ENCODE data around the gene OSBPL10. TPM values are rescaled to one million over a fixed set of nuclear protein-coding genes. Genes with fewer than 3 reads are reported as not detected.
A peak's percentile ranks its signal among the peaks of the same experiment; 100 is the strongest.

Gene OSBPL10
- total and polyA plus RNA-seq, 2 donors: 58.0 to 62.4 TPM

- no peak for DNase-seq (ENCODE audit: extremely low spot score)
- no peak overlapping the region for H3K4me3 ChIP-seq (ENCODE audit: low read depth, low read length)
- H3K4me1 ChIP-seq (ENCODE audit: insufficient read depth): peaks cover 4% of the 10 kb centered on the region
- H3K27ac ChIP-seq (ENCODE audit: low read depth): no peak overlapping the region
- H3K36me3 ChIP-seq (ENCODE audit: insufficient read depth): no peaks in the 10 kb centered on the region
Observed at GRCh38 chr3:31943041-31943440, 38.0 kb downstream of the OSBPL10 start.

- 93% methylated on average over 2 of the region's 2 CpGs for WGBS
- no peak overlapping the region for H3K27ac ChIP-seq (ENCODE audit: low read depth)
- H3K4me1 ChIP-seq (ENCODE audit: insufficient read depth): peaks cover 4% of the 10 kb centered on the region
- no peak for DNase-seq (ENCODE audit: extremely low spot score)
- no peaks in the 10 kb centered on the region for H3K36me3 ChIP-seq (ENCODE audit: insufficient read depth)
- no peak overlapping the region for H3K4me3 ChIP-seq (ENCODE audit: low read depth, low read length)
Observed at GRCh38 chr3:31942446-31942845, 38.6 kb downstream of the OSBPL10 start.

- Histone ChIP-seq H3K4me3 (ENCODE audit: low read depth, low read length) (no peak overlapping the region), H3K36me3 (ENCODE audit: insufficient read depth) (no peaks in the 10 kb centered on the region), H3K27ac (ENCODE audit: low read depth) (no peak overlapping the region), H3K4me1 (ENCODE audit: insufficient read depth) (peaks cover 3% of the 10 kb centered on the region)
- 95% methylated on average over 4 of the region's 4 CpGs for WGBS
- DNase-seq (ENCODE audit: extremely low spot score): no peak
Observed at GRCh38 chr3:31937225-31937624, 43.8 kb downstream of the OSBPL10 start.

- no peak overlapping the region for H3K27ac ChIP-seq (ENCODE audit: low read depth)
- H3K4me3 ChIP-seq (ENCODE audit: low read depth, low read length): no peak overlapping the region
- no peaks in the 10 kb centered on the region for H3K36me3 ChIP-seq (ENCODE audit: insufficient read depth)
- 6% methylated on average over 1 of the region's 1 CpG for WGBS
- peaks cover 3% of the 10 kb centered on the region for H3K4me1 ChIP-seq (ENCODE audit: insufficient read depth)
- DNase-seq (ENCODE audit: extremely low spot score): no peak
Observed at GRCh38 chr3:31936420-31937060, 44.5 kb downstream of the OSBPL10 start.

GRCh38 chr3:31934866-31935265, 46.2 kb downstream of the OSBPL10 start:
- H3K4me1 ChIP-seq (ENCODE audit: insufficient read depth): no peaks in the 10 kb centered on the region
- no peaks in the 10 kb centered on the region for H3K36me3 ChIP-seq (ENCODE audit: insufficient read depth)
- DNase-seq (ENCODE audit: extremely low spot score): no peak
- H3K4me3 ChIP-seq (ENCODE audit: low read depth, low read length): no peak overlapping the region
- WGBS: 53% methylated on average over 3 of the region's 3 CpGs
- no peak overlapping the region for H3K27ac ChIP-seq (ENCODE audit: low read depth)

- H3K36me3 ChIP-seq (ENCODE audit: insufficient read depth): no peaks in the 10 kb centered on the region
- no peaks in the 10 kb centered on the region for H3K4me1 ChIP-seq (ENCODE audit: insufficient read depth)
- no peak for DNase-seq (ENCODE audit: extremely low spot score)
- 88% methylated on average over 1 of the region's 1 CpG for WGBS
- H3K4me3 ChIP-seq (ENCODE audit: low read depth, low read length): no peak overlapping the region
- H3K27ac ChIP-seq (ENCODE audit: low read depth): no peak overlapping the region
Observed at GRCh38 chr3:31934018-31934417, 47.0 kb downstream of the OSBPL10 start.

GRCh38 chr3:31932990-31933389, 48.1 kb downstream of the OSBPL10 start:
- no peaks in the 10 kb centered on the region for H3K4me1 ChIP-seq (ENCODE audit: insufficient read depth)
- DNase-seq (ENCODE audit: extremely low spot score): no peak
- H3K27ac ChIP-seq (ENCODE audit: low read depth): no peak overlapping the region
- WGBS: 95% methylated on average over 3 of the region's 3 CpGs
- H3K36me3 ChIP-seq (ENCODE audit: insufficient read depth): no peaks in the 10 kb centered on the region
- H3K4me3 ChIP-seq (ENCODE audit: low read depth, low read length): no peak overlapping the region

GRCh38 chr3:31929826-31930502, 51.1 kb downstream of the OSBPL10 start:
- H3K4me3 ChIP-seq (ENCODE audit: low read depth, low read length): no peak overlapping the region
- H3K36me3 ChIP-seq (ENCODE audit: insufficient read depth): no peaks in the 10 kb centered on the region
- H3K4me1 ChIP-seq (ENCODE audit: insufficient read depth): no peaks in the 10 kb centered on the region
- H3K27ac ChIP-seq (ENCODE audit: low read depth): no peak overlapping the region
- WGBS: 97% methylated on average over 4 of the region's 4 CpGs
- no peak for DNase-seq (ENCODE audit: extremely low spot score)

- Histone ChIP-seq H3K36me3 (ENCODE audit: insufficient read depth) (no peaks in the 10 kb centered on the region), H3K4me3 (ENCODE audit: low read depth, low read length) (no peak overlapping the region), H3K4me1 (ENCODE audit: insufficient read depth) (no peaks in the 10 kb centered on the region), H3K27ac (ENCODE audit: low read depth) (no peak overlapping the region)
- DNase-seq (ENCODE audit: extremely low spot score): no peak
- 80% methylated on average over 6 of the region's 6 CpGs for WGBS
Observed at GRCh38 chr3:31927811-31928210, 53.3 kb downstream of the OSBPL10 start.

- no peak for DNase-seq (ENCODE audit: extremely low spot score)
- no peak overlapping the region for H3K27ac ChIP-seq (ENCODE audit: low read depth)
- 93% methylated on average over 4 of the region's 4 CpGs for WGBS
- no peaks in the 10 kb centered on the region for H3K4me1 ChIP-seq (ENCODE audit: insufficient read depth)
- H3K36me3 ChIP-seq (ENCODE audit: insufficient read depth): no peaks in the 10 kb centered on the region
- H3K4me3 ChIP-seq (ENCODE audit: low read depth, low read length): no peak overlapping the region
Observed at GRCh38 chr3:31926543-31926942, 54.5 kb downstream of the OSBPL10 start.

- no peak overlapping the region for H3K27ac ChIP-seq (ENCODE audit: low read depth)
- H3K4me1 ChIP-seq (ENCODE audit: insufficient read depth): no peaks in the 10 kb centered on the region
- 75% methylated on average over 5 of the region's 5 CpGs for WGBS
- no peak for DNase-seq (ENCODE audit: extremely low spot score)
- no peak overlapping the region for H3K4me3 ChIP-seq (ENCODE audit: low read depth, low read length)
- no peaks in the 10 kb centered on the region for H3K36me3 ChIP-seq (ENCODE audit: insufficient read depth)
Observed at GRCh38 chr3:31925271-31925630, 55.8 kb downstream of the OSBPL10 start.

- WGBS: 77% methylated on average over 2 of the region's 2 CpGs
- Histone ChIP-seq H3K4me3 (ENCODE audit: low read depth, low read length) (no peak overlapping the region), H3K36me3 (ENCODE audit: insufficient read depth) (no peaks in the 10 kb centered on the region), H3K4me1 (ENCODE audit: insufficient read depth) (no peaks in the 10 kb centered on the region), H3K27ac (ENCODE audit: low read depth) (no peak overlapping the region)
- DNase-seq (ENCODE audit: extremely low spot score): no peak
Observed at GRCh38 chr3:31924610-31925270, 56.3 kb downstream of the OSBPL10 start.

- Histone ChIP-seq H3K36me3 (ENCODE audit: insufficient read depth) (no peaks in the 10 kb centered on the region), H3K4me1 (ENCODE audit: insufficient read depth) (no peaks in the 10 kb centered on the region), H3K27ac (ENCODE audit: low read depth) (peak overlapping the region; percentile 49), H3K4me3 (ENCODE audit: low read depth, low read length) (no peak overlapping the region)
- no peak for DNase-seq (ENCODE audit: extremely low spot score)
- 28% methylated on average over 1 of the region's 1 CpG for WGBS
Observed at GRCh38 chr3:31922962-31923361, 58.1 kb downstream of the OSBPL10 start.

- Histone ChIP-seq H3K27ac (ENCODE audit: low read depth) (no peak overlapping the region), H3K4me3 (ENCODE audit: low read depth, low read length) (no peak overlapping the region), H3K36me3 (ENCODE audit: insufficient read depth) (no peaks in the 10 kb centered on the region), H3K4me1 (ENCODE audit: insufficient read depth) (no peaks in the 10 kb centered on the region)
- no peak for DNase-seq (ENCODE audit: extremely low spot score)
- WGBS: 87% methylated on average over 4 of the region's 4 CpGs
Observed at GRCh38 chr3:31921837-31922236, 59.2 kb downstream of the OSBPL10 start.

Measured in urinary bladder (tissue), 4 donors.